NT2/D1 (cell line): ENCODE measurements around the gene TREM2.

Experiments
- YY1 ChIP-seq: IDR thresholded peaks from 2 replicates; pipeline ENCODE4 v1.6.1; 2011; ENCODE audit not compliant: insufficient read length, insufficient read depth
- ZNF274 ChIP-seq: IDR thresholded peaks from 2 replicates; pipeline ENCODE4 v1.6.1; 2011; ENCODE audit warnings: mild to moderate bottlenecking, low read depth, low read length

GRCh38 chr6:41179163-41179562 is 16.2 kb upstream of the TREM2 start:
- TF ChIP-seq YY1 (no peak), ZNF274 (no peak)
